HG02885 (cell line): ENCODE results near the gene RAD54L2.
"Not testable (repeated sequence)": the region's sequence is repeated elsewhere in the genome, so short reads cannot be mapped to it uniquely, and the experiment has no call there.

Source experiments
- ATAC-seq: cut with Tn5 transposase; IDR thresholded peaks from one replicate; pipeline ENCODE4 v1.9.1; 2021; ENCODE audit warnings: mild to moderate bottlenecking; ENCODE audit not compliant: unreplicated experiment, poor library complexity

The RAD54L2 gene

DNA sequence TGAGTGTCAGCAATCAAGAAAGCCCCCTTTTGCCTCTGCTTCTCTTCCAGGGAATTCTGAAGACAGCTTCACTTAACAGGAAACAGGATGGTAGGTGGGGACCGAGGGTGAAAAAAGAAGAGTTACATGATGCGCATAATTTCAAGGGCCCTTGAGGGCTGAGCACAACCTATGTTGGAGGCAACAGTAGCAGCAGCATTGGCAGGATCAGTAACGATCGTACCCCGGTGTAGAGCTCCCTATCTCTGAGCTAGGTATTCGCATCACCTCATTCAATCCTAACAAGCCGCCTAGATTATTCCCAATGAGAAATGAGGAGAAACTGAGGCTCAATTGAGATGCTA lies 432 bp upstream of the RAD54L2 start:
- no peak for ATAC-seq

DNA sequence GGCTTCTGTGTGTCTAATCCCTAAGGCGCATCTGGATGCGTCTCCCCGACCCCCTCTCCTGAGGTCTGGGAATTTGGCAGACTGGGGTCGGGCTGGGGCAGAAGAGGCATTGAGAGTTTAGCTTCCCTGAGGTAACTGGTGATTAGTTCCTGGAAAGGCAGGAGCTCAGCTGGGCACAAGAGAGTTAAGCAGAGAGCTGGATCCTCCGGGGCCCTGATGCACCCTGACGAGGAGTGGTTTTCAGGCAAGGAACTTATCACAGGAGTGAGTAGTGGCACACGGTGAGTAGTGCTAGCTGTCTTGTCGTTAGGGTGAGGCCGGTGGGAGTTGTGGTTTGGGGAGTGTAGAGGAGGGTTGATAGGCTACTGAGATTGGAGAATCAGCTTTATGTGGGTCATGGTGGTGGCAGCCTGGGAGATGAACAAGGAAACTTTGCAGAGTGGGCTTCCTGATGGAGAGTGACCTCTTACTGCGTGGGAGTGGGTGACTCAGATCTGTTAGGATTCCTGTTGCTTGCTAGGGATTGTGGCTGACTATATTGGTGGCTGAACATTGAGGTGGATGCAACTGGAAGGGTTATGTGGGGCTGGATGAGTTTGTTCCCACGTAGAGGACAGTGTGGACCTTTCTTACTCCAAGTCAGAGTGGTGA lies 897 bp downstream of the RAD54L2 start:
- ATAC-seq = peak; percentile 27

DNA sequence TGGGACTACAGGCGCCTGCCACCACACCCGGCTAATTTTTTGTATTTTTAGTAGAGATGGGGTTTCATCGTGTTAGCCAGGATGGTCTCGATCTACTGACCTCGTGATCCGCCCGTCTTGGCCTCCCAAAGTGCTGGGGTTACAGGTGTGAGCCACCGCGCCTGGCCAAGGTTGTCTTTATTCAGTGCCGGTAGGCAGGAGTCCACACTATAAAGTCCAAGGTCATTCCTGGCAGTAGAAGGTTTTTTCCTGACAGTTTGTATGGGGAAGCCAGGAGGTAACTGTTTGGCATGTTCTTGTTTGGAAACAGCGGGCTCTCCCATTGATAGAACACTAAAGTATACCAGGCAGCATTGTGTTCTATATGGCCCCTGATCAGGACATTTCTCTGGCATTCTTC lies 4.1 kb downstream of the RAD54L2 start:
- ATAC-seq = not testable (repeated sequence)

DNA sequence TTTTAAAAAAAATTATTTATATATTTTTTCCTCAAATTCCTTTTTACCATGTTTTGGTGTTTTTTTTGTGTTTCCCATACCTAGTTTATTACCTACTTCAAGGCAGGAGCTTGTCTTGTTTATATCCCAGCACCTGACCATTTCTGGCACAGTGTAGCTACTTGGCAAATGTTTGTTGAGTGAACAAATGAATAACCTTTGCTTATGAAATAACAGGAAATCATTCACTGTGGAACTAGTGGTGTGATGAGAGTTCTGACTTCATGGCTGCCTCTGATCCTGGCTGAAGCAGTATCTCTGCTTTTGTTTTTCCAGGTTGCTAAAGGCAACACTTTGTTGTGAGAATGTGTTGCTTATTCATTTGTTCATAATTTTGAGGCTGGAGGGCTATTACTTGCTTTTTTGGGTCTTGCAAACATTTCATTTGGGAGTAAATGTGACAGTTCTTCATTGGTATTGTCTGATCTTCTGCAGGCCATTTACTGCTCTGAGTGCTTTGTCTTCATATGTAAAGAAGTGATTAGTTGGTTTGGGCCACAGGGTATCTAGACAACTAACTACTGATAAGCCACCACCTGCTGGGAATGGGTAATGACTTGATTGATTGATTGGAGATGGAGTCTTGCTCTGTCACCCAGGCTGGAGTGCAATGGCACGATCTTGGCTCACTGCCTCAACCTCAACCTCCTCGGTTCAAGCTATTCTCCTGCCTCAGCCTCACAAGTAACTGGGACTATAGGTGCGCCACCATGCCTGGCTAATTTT lies 5.7 kb downstream of the RAD54L2 start:
- no peak for ATAC-seq

DNA sequence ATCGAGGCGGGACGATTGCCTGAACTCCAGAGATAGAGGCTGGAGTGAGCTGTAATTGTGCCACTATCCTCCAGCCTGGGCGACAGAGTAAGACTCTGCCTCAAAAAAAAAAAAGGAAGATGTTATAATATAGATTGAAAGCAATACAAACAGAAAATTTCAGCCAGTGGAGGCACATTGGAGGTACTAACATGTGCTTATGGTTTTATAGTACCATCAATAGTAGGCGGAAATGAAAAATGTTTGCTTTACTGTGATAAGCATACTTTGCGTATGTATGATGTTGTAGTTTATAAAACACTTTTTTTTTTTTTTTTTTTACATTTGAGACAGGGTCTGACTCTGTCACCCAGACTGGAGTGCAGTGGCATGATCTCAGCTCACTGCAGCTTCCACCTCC lies 8.8 kb downstream of the RAD54L2 start:
- ATAC-seq = no peak

DNA sequence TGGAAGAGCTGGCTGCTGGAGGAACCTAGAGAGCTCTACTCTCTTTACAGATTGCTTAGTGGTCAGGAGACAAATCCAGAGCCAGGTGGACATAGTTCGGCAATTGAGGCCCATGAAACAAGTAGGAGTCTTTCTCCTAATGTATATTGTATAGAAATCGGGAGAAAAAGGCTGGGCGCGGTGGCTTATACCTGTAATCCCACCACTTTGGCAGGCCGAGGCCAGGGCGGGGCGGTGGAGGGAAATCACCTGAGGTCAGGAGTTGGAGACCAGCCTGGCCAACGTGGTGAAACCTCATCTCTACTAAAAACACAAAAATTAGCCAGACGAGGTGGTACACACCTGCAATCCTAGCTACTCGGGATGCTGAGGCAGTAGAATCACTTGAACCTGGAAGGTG lies 10.8 kb downstream of the RAD54L2 start:
- ATAC-seq = no peak

DNA sequence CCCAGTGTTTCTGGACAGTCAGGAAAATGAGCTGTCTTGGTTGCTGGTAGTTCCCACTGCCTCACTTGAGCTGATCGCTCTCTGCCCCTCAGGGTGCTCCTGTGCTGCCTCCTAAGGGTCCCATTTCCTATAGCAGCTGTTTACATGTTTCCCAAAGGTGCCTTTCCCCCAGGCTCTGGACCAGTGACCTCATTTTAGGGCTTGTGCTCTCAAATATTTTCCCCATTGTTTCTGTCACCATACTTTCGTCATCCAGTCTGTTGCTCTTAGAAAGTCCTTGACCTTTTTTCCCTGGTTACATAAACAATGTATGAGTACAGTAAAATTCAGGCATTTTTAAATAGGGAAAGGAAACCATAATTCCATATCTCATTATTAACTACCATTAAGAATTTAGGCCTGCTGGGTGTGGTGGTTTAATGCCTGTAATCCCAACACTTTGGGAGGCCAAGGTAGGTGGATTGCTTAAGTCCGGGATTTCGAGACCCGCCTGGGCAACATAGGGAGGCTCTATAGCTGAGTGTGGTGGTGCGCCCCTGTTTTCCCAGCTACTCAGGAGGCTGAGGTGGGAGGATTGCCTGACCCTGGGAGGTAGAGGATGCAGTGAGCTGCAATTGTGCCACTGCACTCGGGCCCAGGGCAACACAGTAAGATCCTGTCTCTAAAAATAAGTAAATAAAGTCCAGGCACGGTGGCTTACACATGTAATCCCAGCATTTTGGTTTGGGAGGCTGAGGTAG lies 11.7 kb downstream of the RAD54L2 start:
- no peak for ATAC-seq

DNA sequence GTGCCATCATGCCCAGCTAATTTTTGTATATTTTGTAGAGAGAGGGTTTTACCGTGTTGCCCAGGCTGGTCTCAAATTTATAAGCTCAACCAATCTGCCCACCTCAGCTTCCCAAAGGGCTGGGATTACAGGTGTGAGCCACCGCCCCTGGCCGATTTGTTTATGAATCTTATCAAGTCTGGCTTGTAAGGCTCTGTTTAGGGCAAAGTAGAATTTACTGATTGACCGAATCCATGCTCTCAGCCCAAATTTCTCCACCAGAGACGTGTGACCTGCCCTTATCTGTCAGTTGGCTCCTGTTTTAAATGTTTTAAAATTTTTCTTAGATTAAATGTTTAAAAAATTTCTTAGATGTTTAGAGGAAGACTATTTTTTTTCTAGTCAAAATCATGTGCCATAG lies 19.5 kb downstream of the RAD54L2 start:
- no peak for ATAC-seq

DNA sequence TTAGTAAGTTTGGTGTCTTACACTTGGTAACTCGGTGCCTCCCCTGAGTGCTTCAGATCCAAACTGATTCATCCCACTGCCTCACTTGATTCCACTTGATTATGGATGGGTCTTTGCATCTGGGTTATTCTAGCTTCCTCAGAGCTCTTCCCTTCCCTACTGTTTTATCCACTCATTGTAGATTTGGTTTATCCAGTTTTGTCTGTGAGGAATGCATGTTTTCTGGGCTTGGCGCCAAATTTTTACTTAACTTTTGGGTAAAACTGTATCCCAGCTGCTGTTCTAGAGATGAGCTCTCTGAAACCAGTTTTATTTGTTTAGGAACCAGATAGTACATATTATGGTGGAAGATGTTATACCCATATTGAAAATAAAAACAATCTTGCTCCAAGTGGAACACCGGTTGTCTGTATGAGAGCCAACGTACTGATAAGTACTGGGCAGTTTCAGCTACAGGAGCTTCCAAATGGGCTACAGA lies 20.9 kb downstream of the RAD54L2 start:
- no peak for ATAC-seq

DNA sequence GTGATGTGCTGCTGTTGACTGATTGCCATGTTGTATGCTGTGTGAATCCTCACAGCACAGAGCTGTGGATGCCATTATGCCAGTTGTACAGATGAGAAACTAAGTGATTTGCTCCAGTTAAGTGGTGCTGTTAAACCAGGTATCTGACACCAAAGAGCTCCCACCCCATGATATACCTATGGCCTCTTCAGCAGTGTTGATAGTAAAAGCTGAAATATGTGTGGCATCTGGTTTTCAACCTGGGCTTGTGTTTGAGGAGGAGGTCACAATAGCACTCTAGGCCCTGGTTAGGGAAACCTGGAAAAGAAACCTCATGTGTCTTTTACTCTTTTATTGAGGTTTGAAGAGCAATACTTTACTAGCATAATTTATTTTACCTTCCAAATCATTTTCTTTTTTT lies 21.4 kb downstream of the RAD54L2 start:
- no peak for ATAC-seq

DNA sequence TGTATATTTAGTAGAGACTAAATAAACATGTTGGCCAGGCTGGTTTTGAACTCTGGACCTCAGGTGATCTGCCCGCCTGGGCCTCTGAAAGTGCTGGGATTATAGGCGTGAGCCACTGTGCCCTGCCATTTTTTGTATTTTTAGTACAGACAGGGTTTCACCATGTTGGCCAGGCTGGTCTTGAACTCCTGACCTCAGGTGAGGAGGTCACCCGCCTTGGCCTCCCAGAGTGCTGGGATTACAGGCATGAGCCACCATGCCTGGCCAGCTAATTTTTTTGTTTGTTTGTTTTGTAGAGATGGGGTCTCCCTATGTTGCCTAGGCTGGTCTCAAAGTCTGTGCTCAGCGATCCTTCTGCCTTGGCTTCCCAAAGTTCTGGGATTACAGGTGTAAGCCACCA lies 23.9 kb downstream of the RAD54L2 start:
- ATAC-seq = not testable (repeated sequence)

DNA sequence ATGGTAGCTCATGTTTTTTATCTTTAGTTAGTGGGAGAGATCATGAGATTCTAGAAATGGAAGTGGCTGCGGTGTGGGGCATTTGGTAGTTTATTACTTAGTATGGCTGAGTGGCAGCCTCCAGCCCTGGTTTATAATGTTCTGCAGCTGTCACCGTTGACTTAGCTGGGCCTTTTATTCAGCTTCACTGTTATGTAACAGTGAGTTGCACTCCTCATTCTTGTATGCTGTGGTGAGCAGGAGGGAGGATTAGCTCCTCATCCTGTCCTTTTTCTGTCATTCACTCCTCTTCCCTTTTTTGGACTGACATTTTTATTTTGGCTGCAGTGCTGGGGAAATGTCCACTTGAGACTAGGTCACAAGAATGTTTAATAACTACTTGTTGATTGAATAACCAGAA lies 29.5 kb downstream of the RAD54L2 start:
- ATAC-seq = no peak

DNA sequence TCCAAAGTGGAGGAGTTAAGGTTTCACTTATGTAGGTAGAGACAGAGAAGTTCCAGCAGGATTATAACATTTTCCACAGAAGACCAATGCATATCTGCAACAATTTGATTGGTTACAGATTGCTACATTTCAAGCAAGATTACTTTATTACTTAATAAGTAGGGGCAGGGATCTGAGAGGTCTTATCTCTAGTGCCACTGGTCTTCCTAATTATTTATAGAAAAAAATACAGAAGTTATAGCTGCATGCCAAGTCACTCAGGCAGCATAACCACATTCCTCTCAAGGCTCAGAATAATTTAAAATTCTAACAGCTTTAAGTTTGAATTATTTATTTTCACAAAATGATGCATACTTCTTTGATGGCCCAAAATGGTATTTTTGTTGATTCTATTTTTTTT lies 30.5 kb downstream of the RAD54L2 start:
- ATAC-seq = no peak

DNA sequence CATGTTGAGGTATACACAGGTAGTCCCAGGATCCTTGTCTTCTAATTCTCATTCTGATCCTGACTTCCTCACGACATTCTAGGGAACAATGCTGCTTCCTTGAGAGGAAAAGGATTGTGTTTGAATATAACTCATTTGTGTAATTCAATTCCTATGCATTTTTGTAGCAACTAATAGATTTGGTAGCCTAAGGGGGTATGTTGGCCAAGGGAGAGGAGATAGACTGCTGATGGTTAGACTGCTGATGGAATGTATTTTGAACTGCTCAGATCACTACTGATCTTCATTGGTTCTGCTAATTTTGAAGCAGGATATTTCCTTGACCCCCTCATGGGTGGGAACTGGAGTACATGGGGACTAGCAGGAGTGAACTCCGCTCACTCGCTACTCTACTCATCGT lies 39.7 kb downstream of the RAD54L2 start:
- no peak for ATAC-seq

DNA sequence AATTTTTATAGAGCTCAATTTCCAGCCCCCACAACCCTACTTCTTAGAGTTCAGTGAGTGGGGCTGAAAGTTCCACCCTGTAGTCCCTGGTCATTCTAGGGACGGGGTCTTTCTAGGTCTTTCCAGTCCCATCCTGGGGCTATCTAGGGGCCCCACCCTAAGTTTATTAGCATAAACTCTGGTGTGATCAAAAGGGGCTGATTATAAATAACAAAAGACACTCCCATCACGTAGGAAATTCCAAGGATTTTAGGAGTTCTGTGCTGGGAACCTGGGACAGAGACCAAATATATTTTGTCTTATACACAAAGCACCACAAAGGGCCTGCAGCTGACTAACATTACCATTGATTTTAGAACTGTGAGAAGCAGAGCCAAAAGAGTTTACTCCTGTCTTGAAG lies 41.9 kb downstream of the RAD54L2 start:
- ATAC-seq = no peak

DNA sequence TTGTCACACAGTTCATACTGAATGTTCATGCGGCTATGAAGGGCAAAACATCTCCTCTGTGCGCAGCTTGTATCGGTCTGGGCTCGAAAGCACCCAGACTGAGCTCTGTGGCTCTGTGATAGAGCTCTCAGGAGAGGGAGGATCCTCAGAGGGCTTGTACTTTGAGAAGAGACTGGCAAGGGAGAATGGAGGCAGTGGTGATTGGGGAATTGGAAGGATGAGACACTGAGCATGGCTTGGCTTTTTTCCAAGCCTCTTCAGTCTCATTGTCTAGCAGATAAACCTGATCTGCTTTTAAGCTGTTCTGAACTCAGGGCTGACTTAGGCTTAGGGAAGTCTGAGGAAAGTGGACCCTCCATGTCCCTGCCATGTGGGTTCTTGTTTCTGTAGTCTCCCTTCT lies 43.0 kb downstream of the RAD54L2 start:
- ATAC-seq = no peak

DNA sequence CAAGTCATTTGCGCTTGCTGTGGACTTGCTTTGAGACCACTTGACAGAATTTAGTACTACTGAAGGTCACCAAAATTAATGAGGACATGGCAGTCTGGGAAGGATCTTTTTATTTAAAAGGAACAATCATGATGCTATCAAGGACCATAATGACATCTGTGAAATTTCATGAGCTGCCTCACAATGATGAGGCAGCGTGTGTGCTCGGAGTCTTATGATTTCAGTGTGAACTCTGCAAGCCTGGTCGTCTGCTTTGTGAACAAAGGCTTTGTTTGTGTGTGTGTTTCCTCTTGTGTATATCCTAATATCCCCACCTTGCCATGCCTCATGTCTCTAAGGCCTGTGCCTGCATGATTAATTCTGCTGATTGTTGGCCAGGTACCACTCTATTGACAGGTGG lies 46.7 kb downstream of the RAD54L2 start:
- ATAC-seq = no peak

DNA sequence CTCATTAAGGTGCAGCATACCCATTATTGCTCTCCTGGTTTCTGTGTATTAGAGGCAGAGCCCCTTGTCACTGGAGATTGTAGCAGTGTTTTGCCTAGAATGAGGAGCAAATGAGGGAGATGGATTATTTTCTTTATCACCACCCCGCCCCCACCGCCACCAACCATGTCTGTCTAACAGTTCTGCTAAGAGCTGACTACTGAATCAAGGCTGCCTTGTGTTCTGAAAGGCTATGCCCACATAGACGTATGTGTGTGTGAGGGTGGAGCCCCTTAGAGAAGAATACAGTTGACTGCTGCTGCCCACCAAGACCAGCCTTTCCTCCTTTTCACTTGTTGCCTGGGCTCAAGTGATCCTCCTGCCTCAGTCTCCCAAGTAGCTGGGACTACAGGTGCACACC lies 47.4 kb downstream of the RAD54L2 start:
- ATAC-seq = no peak
